Activated T-helper 1 cell treated with anti-CD3 and anti-CD28 coated beads, Interleukin-12 subunit alpha, Interleukin-12 subunit beta, Interleukin-2, Interleukin-4 antibody, amounts not matched to agents 30 ng/mL and 10 ng/mL and 1 ng/mL, durations not matched to agents 14 hours and 24 hours and 36 hours (primary cell): ENCODE measurements around the gene NUP210L. TPM values are rescaled to one million over a fixed set of nuclear protein-coding genes. Genes with fewer than 3 reads are reported as not detected.
"Not testable (repeated sequence)": the region's sequence is repeated elsewhere in the genome, so short reads cannot be mapped to it uniquely, and the experiment has no call there.

Experiments
- DNase-seq: peaks from one replicate; pipeline ENCODE4 v3.0.0; 2021; ENCODE audit warnings: low spot score
- H3K27ac Mint-ChIP-seq: one replicate; pipeline ENCODE4 v1.8.0; 2021; ENCODE audit warnings: mild to moderate bottlenecking, mixed read lengths
- H3K27me3 Mint-ChIP-seq: one replicate; pipeline ENCODE4 v1.8.0; 2022; ENCODE audit warnings: mild to moderate bottlenecking, moderate library complexity, mixed read lengths; ENCODE audit not compliant: insufficient read depth
- H3K36me3 Mint-ChIP-seq: one replicate; pipeline ENCODE4 v1.8.0; 2021; ENCODE audit warnings: low read depth, mixed read lengths
- H3K4me1 Mint-ChIP-seq: one replicate; pipeline ENCODE4 v1.8.0; 2021; ENCODE audit warnings: low read depth, mixed read lengths
- H3K4me3 Mint-ChIP-seq: one replicate; pipeline ENCODE4 v1.8.0; 2021; ENCODE audit warnings: mild to moderate bottlenecking, moderate library complexity, mixed read lengths
- H3K9me3 Mint-ChIP-seq: one replicate; pipeline ENCODE4 v1.8.0; 2021; ENCODE audit warnings: mixed read lengths
- intact Hi-C: fragments of 100-400 bp; cut with micrococcal nuclease; formaldehyde crosslinking; loops from one replicate; pipeline ENCODE4 v1.15.1; 2024
- total RNA-seq: library from RNA; stranded (reverse); gene quantifications from 2 replicates; pipeline ENCODE4 v1.2.3, GENCODE V29; 2022

The NUP210L gene
- total RNA-seq, 1 donor from 2014 or later: not detected

DNA sequence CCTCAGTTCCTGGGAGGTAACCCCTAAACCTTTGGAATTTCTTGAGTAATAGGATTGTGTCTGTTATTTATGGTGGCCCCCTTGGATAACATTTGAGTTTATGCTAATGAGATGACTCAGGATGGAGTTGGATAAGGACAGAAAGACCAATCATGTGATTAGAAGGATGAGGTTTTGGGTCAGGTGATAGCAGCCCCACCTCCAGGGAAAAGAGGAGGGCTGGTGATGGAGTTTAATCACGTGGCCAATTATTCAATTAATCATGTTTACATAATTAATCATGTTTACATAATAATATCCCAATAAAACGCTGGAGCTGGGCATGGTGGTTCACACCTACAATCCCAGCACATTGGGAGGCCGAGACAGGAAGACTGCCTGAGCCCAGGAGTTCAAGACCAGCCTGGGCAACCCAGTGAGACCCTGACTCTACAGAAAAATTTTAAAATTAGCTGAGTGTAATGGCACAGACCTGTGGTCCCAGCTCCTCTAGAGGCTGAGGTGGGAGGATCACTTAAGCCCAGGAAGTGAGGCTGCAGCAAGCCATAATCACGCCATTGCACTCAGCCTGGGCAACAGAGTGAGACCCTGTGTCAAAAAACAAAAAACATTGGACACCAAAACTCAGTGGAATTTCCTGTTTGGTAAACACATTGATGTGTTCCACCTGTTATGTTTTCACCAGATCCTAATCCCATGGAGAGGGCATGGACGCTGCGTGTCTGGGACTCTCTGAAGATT lies 73.3 kb downstream of the NUP210L start:
- no peak overlapping the region for H3K27ac Mint-ChIP-seq
- no peaks in the 10 kb centered on the region for H3K4me1 Mint-ChIP-seq
- no peak for DNase-seq
- H3K4me3 Mint-ChIP-seq: no peak overlapping the region
- H3K36me3 Mint-ChIP-seq: peaks cover 2% of the 10 kb centered on the region
- H3K27me3 Mint-ChIP-seq: no peaks in the 10 kb centered on the region
- H3K9me3 Mint-ChIP-seq: peaks cover 18% of the 10 kb centered on the region
- intact Hi-C loops: no loop called here

DNA sequence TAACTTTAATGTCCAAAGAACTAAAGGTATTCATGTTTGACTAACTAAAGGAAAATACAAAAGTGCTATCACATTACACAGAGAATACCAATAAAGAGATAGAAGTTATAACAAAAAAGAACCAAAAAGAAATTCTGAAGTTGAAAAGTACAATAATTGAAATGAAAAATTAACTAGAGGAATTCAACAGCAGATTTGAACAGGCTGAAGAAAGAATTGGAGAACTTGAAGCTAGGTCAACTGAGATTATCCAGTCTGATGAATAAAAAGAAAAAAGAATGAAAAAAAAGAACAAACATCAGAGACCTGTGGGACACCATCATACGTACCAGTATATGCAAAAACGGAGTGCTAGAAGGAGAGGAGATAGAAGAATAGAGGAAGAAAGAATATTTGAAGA lies 78.5 kb downstream of the NUP210L start:
- H3K27me3 Mint-ChIP-seq: peaks cover 3% of the 10 kb centered on the region
- no peak for DNase-seq
- intact Hi-C loops: no loop called here
- H3K36me3 Mint-ChIP-seq: peaks cover 3% of the 10 kb centered on the region
- no peak overlapping the region for H3K4me3 Mint-ChIP-seq
- H3K9me3 Mint-ChIP-seq: peaks cover 14% of the 10 kb centered on the region
- no peak overlapping the region for H3K27ac Mint-ChIP-seq
- H3K4me1 Mint-ChIP-seq: no peaks in the 10 kb centered on the region

DNA sequence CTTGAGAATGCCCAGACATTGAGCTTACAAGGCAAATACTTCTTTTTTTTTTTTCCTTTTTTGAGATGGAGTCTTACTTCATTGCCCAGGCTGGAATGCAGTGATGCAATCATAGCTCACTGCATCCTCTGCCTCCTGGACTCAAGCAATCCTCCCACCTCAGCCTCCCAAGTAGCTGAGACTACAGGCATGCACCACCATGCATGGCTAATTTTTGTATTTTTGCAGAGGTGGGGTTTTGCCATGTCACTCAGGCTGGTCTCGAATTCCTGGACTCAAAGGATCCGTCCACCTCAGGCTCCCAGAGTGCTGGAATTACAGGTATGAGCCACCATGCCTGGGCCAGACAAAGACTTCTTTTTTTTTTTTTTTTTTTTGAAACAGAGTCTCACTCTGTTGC lies 79.1 kb downstream of the NUP210L start:
- Mint-ChIP-seq H3K27ac (no peak overlapping the region), H3K27me3 (peaks cover 3% of the 10 kb centered on the region), H3K4me1 (no peaks in the 10 kb centered on the region), H3K9me3 (peaks cover 14% of the 10 kb centered on the region), H3K36me3 (peaks cover 3% of the 10 kb centered on the region), H3K4me3 (no peak overlapping the region)
- intact Hi-C loops: no loop called here
- DNase-seq: no peak

DNA sequence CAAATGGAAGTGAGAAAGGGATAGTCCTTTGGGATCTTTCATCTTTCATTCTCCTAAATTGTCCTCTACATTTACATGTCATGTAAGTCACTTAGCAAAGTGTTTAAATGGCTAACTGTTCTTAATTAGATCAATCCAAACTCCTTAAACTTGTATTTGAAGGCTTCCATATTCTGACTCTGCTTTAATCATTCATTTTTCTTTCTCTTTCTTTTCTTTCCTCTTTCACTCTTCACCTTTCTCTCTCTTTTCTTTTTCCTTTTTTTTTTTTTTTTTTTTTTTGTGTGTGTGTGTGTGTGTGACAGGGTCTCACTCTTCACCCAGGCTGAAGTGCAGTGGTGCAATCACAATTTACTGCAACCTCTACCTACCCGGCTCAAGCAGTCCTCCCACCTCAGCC lies 92.6 kb downstream of the NUP210L start:
- Mint-ChIP-seq H3K9me3 (no peaks in the 10 kb centered on the region), H3K4me3 (no peak overlapping the region), H3K36me3 (no peaks in the 10 kb centered on the region), H3K27me3 (peaks cover 15% of the 10 kb centered on the region), H3K4me1 (no peaks in the 10 kb centered on the region), H3K27ac (no peak overlapping the region)
- intact Hi-C loops: no loop called here
- no peak for DNase-seq

DNA sequence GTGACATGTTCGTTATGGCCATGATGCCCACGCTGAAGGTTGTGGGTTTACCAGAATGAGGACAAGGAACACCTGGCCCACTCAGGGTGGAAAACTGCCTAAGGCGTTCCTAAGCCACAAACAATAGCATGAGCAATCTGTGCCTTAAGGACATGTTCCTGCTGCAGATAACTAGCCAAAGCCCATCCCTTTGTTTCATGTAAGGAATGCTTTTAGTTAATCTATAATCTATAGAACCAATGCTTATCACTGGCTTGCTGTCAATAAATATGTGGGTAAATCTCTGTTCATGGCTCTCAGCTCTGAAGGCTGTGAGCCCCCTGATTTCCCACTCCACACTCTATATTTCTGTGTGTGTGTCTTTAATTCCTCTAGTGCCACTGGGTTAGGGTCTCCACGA lies 107.4 kb downstream of the NUP210L start:
- H3K4me3 Mint-ChIP-seq, H3K4me1 Mint-ChIP-seq, DNase-seq, H3K27ac Mint-ChIP-seq, intact Hi-C loops, H3K9me3 Mint-ChIP-seq, H3K36me3 Mint-ChIP-seq: not testable (repeated sequence)
- peaks cover 24% of the 10 kb centered on the region for H3K27me3 Mint-ChIP-seq

DNA sequence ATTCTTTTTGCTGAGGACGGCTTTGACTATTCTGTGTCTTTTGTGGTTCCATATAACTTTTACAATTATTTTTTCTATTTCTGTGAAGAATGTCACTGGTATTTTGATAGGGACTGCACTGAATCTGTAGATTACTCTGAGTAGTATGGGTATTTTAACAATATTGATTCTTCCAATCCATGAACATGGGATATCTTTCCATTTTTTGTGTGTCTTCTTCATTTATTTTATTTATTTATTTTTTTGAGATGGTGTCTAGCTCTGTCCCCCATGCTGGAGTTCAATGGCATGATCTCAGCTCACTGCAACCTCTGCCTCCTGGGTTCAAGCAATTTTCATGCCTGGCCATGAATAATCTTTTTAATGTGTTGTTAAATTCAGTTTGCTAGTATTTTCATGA lies 121.2 kb downstream of the NUP210L start:
- H3K27ac Mint-ChIP-seq, H3K9me3 Mint-ChIP-seq, H3K4me3 Mint-ChIP-seq, DNase-seq, intact Hi-C loops, H3K36me3 Mint-ChIP-seq, H3K4me1 Mint-ChIP-seq: not testable (repeated sequence)
- peaks cover 19% of the 10 kb centered on the region for H3K27me3 Mint-ChIP-seq

DNA sequence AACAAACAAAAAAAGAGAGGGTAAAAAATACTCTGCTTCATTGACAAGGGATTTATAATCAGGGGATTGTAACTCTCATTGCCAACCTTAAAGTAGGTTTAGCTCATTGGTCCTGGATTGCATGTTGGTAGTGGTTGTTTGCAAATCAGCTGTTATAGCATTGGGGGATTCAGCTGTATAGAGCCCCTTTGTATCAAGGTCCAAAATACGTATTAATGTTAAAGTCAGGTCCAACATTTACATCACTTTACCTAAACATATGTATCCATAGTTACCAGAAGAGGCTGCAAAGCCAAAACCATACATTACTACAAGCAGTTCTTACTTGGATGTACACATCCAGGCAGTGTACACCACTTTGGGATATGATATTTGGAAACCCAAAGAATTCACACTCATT lies 134.9 kb downstream of the NUP210L start:
- Mint-ChIP-seq H3K27ac (no peak overlapping the region), H3K36me3 (no peaks in the 10 kb centered on the region), H3K9me3 (no peaks in the 10 kb centered on the region), H3K4me1 (no peaks in the 10 kb centered on the region), H3K27me3 (peaks cover 6% of the 10 kb centered on the region), H3K4me3 (no peak overlapping the region)
- intact Hi-C loops: no loop called here
- DNase-seq: no peak

DNA sequence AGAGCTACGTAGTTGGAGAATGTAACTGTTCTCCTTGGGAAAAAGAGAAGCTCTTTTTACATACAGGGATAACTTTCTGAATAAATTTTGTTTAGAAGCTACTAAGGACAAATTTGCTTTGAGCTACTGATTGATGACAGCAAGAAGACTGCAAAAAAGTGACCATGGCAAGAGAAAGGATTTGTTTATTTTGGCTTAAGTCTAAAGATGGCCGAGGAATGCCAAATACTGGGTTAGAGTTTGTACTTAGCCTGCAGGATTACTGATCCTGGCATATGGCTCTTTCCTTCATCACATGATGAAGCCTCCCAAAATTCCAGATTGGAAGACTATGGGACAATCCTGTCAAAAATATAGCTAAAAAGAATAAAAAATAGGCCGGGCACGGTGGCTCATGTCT lies 135.6 kb downstream of the NUP210L start:
- no peaks in the 10 kb centered on the region for H3K4me1 Mint-ChIP-seq
- no peak overlapping the region for H3K4me3 Mint-ChIP-seq
- no peaks in the 10 kb centered on the region for H3K9me3 Mint-ChIP-seq
- H3K27me3 Mint-ChIP-seq: peaks cover 6% of the 10 kb centered on the region
- H3K27ac Mint-ChIP-seq: no peak overlapping the region
- no peaks in the 10 kb centered on the region for H3K36me3 Mint-ChIP-seq
- intact Hi-C loops: no loop called here
- DNase-seq: no peak

DNA sequence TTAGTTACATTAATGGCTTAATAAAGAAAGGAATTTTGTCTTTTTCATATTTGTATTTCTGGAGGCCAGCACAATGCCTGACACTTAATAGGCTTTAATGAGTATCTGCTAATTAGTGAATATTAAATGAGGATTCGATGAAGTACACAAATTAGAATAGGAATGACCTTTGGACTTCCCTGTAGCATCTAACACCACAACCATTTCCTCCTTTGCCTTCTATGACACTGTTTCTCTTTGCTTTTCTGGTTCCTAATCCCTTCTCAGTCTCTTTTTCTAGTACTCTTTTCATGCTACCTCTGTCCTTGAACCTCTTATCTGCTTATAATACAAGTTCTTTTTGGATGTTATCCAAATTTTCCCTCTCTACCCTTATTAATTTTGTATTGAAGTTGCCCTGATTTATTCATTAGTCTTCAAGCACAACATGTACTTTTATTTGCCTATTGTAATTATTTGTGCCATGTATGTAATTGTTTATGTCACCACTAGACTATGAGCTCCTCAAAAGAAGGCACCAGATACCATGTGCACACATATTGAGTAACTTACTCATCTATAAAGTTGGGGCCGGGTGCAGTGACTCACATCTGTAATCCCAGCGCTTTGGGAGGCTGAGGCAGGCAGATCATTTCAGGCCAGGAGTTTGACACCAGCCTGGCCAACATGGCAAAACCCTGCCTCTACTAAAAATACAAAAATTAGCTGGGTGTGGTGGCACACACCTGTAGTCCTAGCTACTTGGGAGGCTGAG lies 140.5 kb downstream of the NUP210L start:
- Mint-ChIP-seq H3K4me3 (no peak overlapping the region), H3K27me3 (peaks cover 8% of the 10 kb centered on the region), H3K9me3 (no peaks in the 10 kb centered on the region), H3K27ac (no peak overlapping the region), H3K36me3 (no peaks in the 10 kb centered on the region), H3K4me1 (no peaks in the 10 kb centered on the region)
- DNase-seq: no peak
- intact Hi-C loops: no loop called here

DNA sequence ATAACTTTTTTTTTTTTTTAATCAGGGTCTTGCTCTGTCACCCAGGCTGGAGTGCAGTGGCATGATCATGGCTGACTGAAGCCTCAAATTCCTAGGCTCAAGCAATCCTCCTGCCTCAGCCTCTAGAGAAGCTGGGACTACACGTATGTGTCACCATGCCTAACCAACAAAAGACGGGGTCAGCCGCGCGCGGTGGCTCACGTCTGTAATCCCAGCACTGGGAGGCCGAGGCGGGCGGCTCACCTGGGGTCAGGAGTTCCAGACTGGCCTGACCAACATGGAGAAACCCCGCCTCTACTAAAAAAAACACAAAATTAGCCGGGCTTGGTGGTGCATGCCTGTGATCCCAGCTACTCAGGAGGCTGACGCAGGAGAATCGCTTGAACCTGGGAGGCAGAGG lies 142.3 kb downstream of the NUP210L start:
- DNase-seq: not testable (repeated sequence)

DNA sequence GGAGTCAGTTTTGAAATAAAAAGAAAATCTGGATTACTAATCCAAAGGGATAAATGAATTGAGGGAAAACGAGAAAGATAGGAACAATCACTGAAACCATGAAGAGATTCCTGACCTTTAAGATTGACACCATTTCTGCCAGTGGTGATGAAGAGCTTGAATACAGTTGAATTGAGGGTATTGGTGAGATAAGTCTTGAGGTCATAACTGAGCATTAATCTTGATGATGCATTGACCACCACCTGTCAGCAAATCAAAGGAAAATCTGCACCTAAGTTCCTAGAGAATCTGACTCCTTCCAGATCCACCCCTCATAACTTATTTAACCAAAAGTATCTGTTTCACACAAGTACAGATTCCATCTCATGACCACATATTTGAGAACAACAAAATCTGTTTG lies 142.7 kb downstream of the NUP210L start:
- no peaks in the 10 kb centered on the region for H3K9me3 Mint-ChIP-seq
- intact Hi-C loops: no loop called here
- H3K36me3 Mint-ChIP-seq: no peaks in the 10 kb centered on the region
- no peak for DNase-seq
- H3K27me3 Mint-ChIP-seq: peaks cover 4% of the 10 kb centered on the region
- no peaks in the 10 kb centered on the region for H3K4me1 Mint-ChIP-seq
- no peak overlapping the region for H3K27ac Mint-ChIP-seq
- H3K4me3 Mint-ChIP-seq: no peak overlapping the region

More for the DNA sequence above, 142.3 kb downstream of the NUP210L start:
- H3K4me1 Mint-ChIP-seq, H3K9me3 Mint-ChIP-seq, H3K27me3 Mint-ChIP-seq, H3K4me3 Mint-ChIP-seq, H3K27ac Mint-ChIP-seq, intact Hi-C loops, H3K36me3 Mint-ChIP-seq: not testable (repeated sequence)

DNA sequence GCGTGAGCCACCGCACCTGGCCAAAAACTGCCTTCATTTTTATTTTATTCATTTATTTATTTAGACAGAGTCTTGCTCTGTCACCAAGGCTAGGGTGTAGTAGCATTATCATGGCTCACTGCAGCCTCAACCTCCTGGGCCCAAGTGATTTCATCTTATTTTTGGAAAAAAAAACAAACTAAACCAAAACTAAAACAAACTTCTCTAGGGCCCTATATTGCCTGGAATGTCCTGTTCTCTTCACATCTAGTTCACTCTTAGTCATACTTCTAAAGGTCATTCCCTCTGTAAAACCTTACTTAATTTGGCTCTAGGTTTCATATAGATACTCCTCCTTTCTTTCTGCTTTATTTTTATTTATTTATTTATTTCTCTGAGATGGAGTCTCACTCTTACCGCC lies 148.7 kb downstream of the NUP210L start:
- peaks cover 2% of the 10 kb centered on the region for H3K27me3 Mint-ChIP-seq
- no peak for DNase-seq
- H3K36me3 Mint-ChIP-seq: no peaks in the 10 kb centered on the region
- no peak overlapping the region for H3K27ac Mint-ChIP-seq
- no peaks in the 10 kb centered on the region for H3K9me3 Mint-ChIP-seq
- no peaks in the 10 kb centered on the region for H3K4me1 Mint-ChIP-seq
- intact Hi-C loops: no loop called here
- H3K4me3 Mint-ChIP-seq: no peak overlapping the region

DNA sequence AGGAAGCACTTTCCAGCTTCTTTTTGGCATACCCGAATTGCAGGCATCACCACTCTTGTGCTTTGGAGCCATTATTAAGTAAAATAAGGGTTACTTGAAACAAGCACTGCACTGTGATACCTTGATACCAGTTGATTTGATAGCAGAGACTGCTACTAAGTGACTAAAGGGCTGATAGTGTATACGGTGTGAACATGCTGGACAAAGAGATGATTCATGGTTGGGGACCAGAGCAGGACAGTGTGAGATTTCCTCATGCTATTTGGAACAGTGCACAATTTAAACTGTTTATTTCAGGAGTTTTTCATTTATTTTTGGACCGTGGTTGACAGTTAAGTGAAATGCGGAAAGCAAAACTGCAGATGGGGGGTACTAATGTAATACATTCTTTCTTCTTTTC lies 154.5 kb downstream of the NUP210L start:
- no peak overlapping the region for H3K4me3 Mint-ChIP-seq
- no peak overlapping the region for H3K27ac Mint-ChIP-seq
- H3K27me3 Mint-ChIP-seq: no peaks in the 10 kb centered on the region
- DNase-seq: no peak
- intact Hi-C loops: no loop called here
- no peaks in the 10 kb centered on the region for H3K4me1 Mint-ChIP-seq
- no peaks in the 10 kb centered on the region for H3K9me3 Mint-ChIP-seq
- H3K36me3 Mint-ChIP-seq: peaks cover 4% of the 10 kb centered on the region
